HG03354 (cell line): ENCODE measurements around the gene ADGRF5.

Source experiments
- ATAC-seq: cut with Tn5 transposase; IDR thresholded peaks from one replicate; pipeline ENCODE4 v1.9.1; 2021; ENCODE audit warnings: mild to moderate bottlenecking; ENCODE audit not compliant: unreplicated experiment, poor library complexity, severe bottlenecking

The ADGRF5 gene

GRCh38 chr6:46935687-46936086, 13.9 kb upstream of the ADGRF5 start:
- no peak for ATAC-seq

- ATAC-seq = no peak
Measured at GRCh38 chr6:46933751-46934150, 12.0 kb upstream of the ADGRF5 start.

- ATAC-seq = no peak
Measured at GRCh38 chr6:46932526-46933319, 11.0 kb upstream of the ADGRF5 start.

- ATAC-seq = no peak
Measured at GRCh38 chr6:46931416-46931815, 9.7 kb upstream of the ADGRF5 start.

- no peak for ATAC-seq
Measured at GRCh38 chr6:46930331-46930730, 8.6 kb upstream of the ADGRF5 start.

GRCh38 chr6:46927066-46927465, 5.3 kb upstream of the ADGRF5 start:
- ATAC-seq = no peak

- no peak for ATAC-seq
Measured at GRCh38 chr6:46926481-46926880, 4.7 kb upstream of the ADGRF5 start.

GRCh38 chr6:46925563-46926253, 4.0 kb upstream of the ADGRF5 start:
- ATAC-seq = no peak

- no peak for ATAC-seq
Measured at GRCh38 chr6:46923476-46923875, 1.7 kb upstream of the ADGRF5 start.

GRCh38 chr6:46921059-46921458, 679 bp downstream of the ADGRF5 start:
- no peak for ATAC-seq

GRCh38 chr6:46918806-46919205, 2.9 kb downstream of the ADGRF5 start:
- no peak for ATAC-seq

GRCh38 chr6:46917002-46917545, 4.7 kb downstream of the ADGRF5 start:
- no peak for ATAC-seq

GRCh38 chr6:46915866-46916265, 5.9 kb downstream of the ADGRF5 start:
- ATAC-seq = no peak

GRCh38 chr6:46915380-46915779, 6.4 kb downstream of the ADGRF5 start:
- no peak for ATAC-seq

GRCh38 chr6:46914279-46914810, 7.4 kb downstream of the ADGRF5 start:
- ATAC-seq = no peak

- ATAC-seq = no peak
Measured at GRCh38 chr6:46909371-46909770, 12.4 kb downstream of the ADGRF5 start.

- no peak for ATAC-seq
Measured at GRCh38 chr6:46906776-46907175, 15.0 kb downstream of the ADGRF5 start.

GRCh38 chr6:46904117-46904516, 17.6 kb downstream of the ADGRF5 start:
- ATAC-seq = no peak

- ATAC-seq = no peak
Measured at GRCh38 chr6:46903175-46903574, 18.6 kb downstream of the ADGRF5 start.

- ATAC-seq = no peak
Measured at GRCh38 chr6:46901882-46902314, 19.8 kb downstream of the ADGRF5 start.

- no peak for ATAC-seq
Measured at GRCh38 chr6:46900266-46900665, 21.5 kb downstream of the ADGRF5 start.
